Epidermal melanocyte (primary cell): Measurements from ENCODE around the gene TNK1.
"Not testable (repeated sequence)": the region's sequence is repeated elsewhere in the genome, so short reads cannot be mapped to it uniquely, and the experiment has no call there.

ENCODE experiments used
- DNase-seq: peaks from one replicate; pipeline ENCODE4 v3.0.0; 2011; ENCODE audit warnings: low spot score; ENCODE audit not compliant: insufficient read length

Gene TNK1

GRCh38 chr17:7380855-7381683, at the start of gene TNK1:
TSS of gene TNK1 (plus strand) at chr17:7381089. CDS start at chr17:7382927, 1,838 bp downstream.
- no peak for DNase-seq

GRCh38 chr17:7332111-7332510, 48.8 kb upstream of the TNK1 start:
- DNase-seq = no peak

GRCh38 chr17:7332600-7333069, 48.3 kb upstream of the TNK1 start:
- DNase-seq = not testable (repeated sequence)

GRCh38 chr17:7334938-7335538, 45.9 kb upstream of the TNK1 start:
- no peak for DNase-seq

GRCh38 chr17:7335765-7336164, 45.1 kb upstream of the TNK1 start:
- not testable (repeated sequence) for DNase-seq

GRCh38 chr17:7336240-7337175, 44.4 kb upstream of the TNK1 start, which contains the start of gene ACAP1:
TSS of gene ACAP1 (plus strand) at chr17:7336529. CDS start at chr17:7336735, 206 bp downstream.
- no peak for DNase-seq

- not testable (repeated sequence) for DNase-seq
Measured at GRCh38 chr17:7337600-7337999, 43.3 kb upstream of the TNK1 start.

- DNase-seq = no peak
Measured at GRCh38 chr17:7340179-7340578, 40.7 kb upstream of the TNK1 start.

- no peak for DNase-seq
Measured at GRCh38 chr17:7341842-7342241, 39.0 kb upstream of the TNK1 start.

- no peak for DNase-seq
Measured at GRCh38 chr17:7343250-7343649, 37.6 kb upstream of the TNK1 start.

- no peak for DNase-seq
Measured at GRCh38 chr17:7346761-7347614, 33.9 kb upstream of the TNK1 start.

- no peak for DNase-seq
Measured at GRCh38 chr17:7347630-7348477, 33.0 kb upstream of the TNK1 start.

- no peak for DNase-seq
Measured at GRCh38 chr17:7348478-7349242, 32.2 kb upstream of the TNK1 start.

- peak; percentile 93 for DNase-seq
Measured at GRCh38 chr17:7351665-7352502, 29.0 kb upstream of the TNK1 start, which contains the start of gene KCTD11. TSS of gene KCTD11 (plus strand) at chr17:7352162.

- no peak for DNase-seq
Measured at GRCh38 chr17:7352503-7352889, 28.4 kb upstream of the TNK1 start.

GRCh38 chr17:7352910-7353635, 27.8 kb upstream of the TNK1 start:
- DNase-seq = no peak

GRCh38 chr17:7354262-7354843, 26.5 kb upstream of the TNK1 start:
- DNase-seq = no peak
